ENCODE data around the gene PSAP.
"Not testable (repeated sequence)": the region's sequence is repeated elsewhere in the genome, so short reads cannot be mapped to it uniquely, and the experiment has no call there.

The PSAP gene

DNA sequence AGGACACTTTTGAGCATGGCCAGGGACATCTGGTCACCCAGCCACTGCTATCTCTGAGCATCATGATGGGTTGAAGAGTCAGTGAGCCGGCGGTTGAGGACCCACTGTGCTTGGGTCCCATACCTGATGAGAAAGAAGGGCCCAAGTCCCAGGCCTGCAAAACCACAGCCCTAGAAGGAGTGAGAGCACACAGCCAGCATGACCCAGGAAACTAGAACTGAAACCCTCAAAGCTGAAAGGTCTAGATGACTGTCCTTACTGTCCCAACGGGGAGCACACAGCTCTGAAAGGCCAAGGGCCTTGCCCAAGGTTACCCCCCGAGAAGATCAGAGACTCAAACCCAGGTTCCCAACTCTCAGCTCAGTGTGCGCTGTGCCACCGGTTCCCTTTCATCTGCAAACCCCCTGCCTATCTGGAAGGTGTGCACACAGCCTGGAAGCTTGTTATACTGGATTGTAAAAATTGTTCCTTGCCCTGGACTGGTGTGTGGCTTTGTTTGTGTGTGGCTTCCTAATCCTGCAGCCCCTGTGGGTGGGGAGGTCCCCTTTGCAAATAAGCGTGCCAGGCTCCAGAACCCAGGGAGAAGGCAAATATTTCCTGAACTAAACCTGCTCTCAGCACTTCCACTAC lies 22.6 kb upstream of the PSAP start:
- DNase-seq: no peak

GRCh38 chr10:71869601-71870000 lies 18.6 kb upstream of the PSAP start:
- not testable (repeated sequence) for DNase-seq

DNA sequence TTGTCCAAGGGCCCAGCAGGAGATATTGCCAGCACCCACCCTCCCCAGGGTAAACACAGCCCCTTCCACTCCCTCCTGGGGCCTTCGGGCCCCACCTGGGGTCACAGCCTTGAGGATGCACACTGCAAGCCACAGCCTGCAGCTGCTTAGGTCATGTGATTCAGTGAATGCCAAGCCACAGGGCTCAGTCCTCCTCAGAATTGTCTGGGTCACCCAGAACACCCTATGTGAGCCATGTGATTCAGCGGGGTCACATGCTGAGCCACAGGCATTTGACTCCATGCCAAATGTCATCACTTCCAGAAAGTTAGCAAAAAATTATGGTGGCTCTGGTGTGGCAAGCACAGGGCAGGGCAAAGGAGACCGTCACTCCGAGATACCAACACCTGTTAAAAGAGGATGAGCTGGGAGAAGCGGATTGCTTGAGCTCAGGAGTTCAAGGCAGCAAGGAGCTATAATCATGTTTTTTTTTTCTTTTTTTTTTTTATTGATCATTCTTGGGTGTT lies 17.2 kb upstream of the PSAP start:
- DNase-seq: no peak

DNA sequence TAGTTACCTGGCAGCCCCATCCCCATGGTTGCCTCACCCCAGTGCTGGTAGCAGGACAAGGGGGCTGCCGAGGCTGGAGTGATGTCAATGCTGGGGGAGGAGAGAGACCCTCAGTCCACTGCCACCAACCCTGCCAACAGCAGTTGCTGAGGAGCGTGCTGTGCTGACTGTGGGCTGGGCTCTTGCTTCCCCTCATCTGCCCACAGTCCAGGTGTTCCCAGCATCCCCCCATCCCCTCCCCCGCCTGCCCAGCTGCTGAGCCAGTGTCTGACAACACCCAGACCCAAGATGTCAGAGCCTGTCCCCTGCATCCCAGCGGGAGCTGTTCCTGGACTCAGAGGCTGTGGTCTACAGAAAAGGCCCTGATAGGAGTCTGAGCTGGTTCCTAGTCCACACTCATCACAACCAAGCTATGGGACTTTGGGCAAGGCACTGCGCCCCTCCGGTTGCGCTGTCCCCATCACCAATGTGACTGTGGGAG lies 14.6 kb upstream of the PSAP start:
- no peak for DNase-seq

DNA sequence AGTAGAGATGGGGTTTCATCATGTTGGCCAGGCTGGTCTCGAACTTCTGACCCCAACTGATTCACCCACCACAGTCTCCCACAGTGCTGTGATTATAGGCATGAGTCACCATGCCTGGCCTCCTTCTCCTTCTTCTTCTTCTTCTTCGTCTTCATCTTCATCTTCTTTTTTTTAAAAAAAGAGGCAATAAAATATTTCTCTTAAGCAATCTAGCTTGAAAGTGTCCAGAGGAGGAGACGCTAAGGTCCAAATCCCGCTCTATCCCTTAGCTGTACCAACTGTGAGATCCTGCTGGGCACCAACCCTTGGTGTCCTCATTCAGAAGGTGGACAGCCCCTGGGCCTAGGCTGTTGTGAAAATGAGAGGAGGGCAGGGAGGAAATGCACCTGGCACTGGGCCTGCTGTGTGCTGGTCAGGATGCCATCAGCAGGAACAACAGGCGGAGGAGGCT lies 13.9 kb upstream of the PSAP start:
- DNase-seq: no peak

DNA sequence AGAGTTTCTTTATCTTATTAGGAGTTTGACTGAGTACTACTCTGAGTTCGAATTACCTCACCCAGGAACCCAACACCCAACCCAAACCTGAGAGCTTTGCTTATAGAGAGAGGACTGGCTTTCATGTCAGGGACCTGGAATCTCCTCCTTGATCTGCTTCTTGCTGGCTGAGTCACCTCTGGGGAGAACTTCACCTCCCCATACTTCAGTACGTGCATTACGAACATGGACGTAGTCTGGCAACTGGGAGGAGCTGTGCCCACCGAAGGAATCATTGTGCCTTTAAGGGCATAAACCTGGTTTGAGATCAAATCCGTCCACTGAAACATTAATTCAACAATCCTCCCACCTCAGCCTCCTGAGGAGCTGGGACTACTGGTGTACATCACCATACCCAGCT lies 12.2 kb upstream of the PSAP start:
- no peak for DNase-seq

GRCh38 chr10:71860243-71861029 lies 9.4 kb upstream of the PSAP start:
- DNase-seq: no peak

GRCh38 chr10:71857934-71858890 lies 7.2 kb upstream of the PSAP start:
- DNase-seq: no peak

DNA sequence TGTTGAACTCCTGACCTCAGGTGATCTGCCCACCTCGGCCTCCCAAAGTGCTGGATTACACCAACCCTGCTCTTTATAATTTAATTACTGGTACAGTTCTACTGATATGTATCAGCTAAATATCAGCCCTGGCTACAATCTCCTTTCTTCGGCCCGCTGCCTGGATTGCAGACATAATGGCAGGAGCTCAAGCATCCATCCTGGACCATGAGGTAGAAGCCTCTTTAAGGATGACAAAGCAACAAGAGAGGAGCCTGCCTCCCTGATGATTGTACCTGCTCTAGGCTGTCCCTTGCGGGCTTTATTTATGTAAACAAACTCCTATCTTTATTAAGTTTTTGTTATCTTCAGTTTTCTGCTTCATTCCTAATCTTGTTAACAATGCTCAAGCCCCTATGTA lies 5.6 kb upstream of the PSAP start:
- DNase-seq: no peak

GRCh38 chr10:71854031-71854430 lies 3.0 kb upstream of the PSAP start:
- DNase-seq: no peak

DNA sequence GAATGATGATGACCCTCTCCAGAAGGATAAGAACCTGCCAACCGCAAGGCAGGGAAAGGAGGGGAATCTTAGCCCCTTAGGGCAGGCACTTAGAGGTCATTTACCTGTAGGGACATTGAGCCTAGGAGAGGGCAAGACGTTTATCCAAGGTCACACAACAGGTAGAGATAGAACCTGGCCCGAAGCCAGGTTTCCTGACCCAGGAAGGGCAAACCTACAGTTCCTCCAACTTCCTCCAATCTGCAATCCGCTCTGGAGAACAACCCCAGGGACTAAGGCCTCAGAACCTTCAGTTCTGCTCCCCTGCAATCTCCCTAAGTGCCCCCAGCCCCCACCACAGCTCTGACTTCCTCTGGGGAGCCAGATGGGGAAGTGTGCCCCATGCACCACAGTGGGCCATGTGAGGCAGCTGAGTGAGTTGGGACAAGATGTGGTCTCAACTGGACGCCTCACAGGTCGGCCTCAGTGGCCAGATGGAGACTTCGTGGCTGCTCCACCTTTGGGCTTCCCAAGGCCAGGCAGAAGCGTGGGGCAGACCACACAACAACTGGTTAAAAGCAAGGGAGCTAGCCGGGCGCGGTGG lies 1.4 kb upstream of the PSAP start:
- no peak for DNase-seq

DNA sequence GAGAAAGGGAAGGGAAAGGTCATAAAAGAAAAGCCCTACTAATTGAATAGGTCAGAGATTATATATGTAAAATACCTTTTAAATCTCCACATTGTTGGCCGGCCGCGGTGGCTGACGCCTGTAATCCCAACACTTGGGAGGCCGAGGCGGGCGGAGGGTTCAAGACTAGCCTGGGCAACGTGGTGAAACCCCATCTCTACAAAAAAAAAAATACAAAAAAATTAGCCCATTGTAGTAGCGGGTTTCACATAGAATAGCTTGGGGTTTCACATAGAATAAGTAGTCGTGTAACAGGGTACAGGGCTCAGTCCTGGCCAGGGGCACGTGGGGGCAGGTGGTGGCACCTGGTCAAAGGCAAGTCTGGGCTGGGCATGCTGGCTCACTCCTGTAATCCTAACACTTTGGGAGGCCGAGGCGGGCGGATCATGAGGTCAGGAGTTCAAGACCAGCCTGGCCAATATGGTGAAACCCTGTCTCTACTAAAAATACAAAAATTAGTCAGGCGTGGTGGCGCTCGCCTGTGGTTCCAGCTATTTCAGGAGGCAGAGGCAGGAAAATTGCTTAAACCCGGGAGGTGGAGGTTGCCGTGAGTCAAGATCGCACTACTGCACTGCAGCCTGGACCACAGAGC lies 529 bp upstream of the PSAP start:
- DNase-seq: not testable (repeated sequence)

DNA sequence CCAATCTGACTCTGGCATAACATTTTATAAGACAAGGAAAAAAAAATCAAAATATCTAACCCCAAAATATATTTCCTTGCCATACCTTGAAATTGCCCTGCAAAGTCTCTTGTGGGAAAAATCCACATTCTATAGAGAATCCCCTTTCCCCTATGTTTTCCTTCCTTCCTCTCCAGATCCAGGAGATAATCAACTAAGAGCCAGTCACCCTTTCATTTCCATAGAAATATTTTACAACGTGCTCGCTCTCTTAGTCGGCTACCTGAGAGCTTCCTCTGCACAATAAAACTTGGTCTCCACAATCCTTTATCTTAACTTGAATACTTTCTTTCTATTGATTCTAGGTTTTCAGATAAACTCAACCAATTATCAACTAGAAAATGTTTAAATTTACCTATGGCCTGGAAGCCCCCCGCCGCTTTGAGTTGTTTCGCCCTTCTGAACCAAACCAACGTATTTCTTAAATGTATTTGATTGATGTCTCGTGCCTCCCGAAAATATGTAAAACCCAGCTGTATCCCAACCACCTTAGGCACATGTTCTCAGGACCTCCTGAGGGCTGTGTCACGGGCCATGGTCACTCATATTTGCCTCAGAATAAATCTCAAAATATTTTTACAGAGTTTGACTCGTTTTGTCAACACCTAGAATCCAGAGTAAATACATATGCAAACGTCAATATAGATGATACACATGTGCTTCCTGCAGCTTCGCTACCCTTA lies 869 bp downstream of the PSAP start:
- DNase-seq: no peak

GRCh38 chr10:71849461-71849908 lies 1.6 kb downstream of the PSAP start:
- DNase-seq: no peak

GRCh38 chr10:71848325-71849275 lies 2.5 kb downstream of the PSAP start:
- no peak for DNase-seq

DNA sequence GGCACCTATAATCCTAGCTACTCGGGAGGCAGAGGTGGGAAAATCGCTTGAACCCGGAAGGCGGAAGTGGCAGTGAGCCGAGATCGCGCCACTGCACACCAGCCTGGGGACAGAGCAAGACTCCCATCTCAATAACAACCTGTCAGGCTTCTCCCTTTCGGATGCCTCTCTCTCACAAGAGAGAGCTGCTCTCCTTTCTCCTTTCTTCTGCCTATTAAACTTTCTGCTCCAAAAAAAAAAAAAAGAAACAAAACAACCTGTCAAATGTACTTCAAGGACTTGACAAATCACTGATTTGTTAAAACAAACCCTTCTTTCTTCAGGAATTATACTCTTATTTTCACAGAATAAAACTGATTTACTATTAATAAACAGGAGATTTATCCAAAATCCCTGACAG lies 3.6 kb downstream of the PSAP start:
- no peak for DNase-seq

DNA sequence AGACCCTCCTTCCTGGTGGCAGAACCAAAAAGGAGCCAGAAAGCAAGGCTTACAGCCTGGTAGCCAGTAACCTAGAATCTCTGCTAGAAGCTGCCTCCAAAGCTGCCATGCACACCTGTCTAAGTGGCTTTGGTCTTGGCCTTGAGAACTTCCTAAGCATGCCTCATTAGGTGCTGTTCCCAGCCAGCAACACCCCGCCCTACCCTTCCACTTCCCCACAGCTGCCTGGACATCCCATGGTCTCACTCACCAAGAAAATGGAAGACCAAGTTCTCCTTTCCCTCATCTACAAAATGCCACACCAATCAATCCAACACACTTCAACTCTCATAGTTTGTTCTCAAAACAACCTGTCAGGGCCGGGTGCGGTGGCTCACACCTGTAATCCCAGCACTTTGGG lies 4.2 kb downstream of the PSAP start:
- DNase-seq: no peak

DNA sequence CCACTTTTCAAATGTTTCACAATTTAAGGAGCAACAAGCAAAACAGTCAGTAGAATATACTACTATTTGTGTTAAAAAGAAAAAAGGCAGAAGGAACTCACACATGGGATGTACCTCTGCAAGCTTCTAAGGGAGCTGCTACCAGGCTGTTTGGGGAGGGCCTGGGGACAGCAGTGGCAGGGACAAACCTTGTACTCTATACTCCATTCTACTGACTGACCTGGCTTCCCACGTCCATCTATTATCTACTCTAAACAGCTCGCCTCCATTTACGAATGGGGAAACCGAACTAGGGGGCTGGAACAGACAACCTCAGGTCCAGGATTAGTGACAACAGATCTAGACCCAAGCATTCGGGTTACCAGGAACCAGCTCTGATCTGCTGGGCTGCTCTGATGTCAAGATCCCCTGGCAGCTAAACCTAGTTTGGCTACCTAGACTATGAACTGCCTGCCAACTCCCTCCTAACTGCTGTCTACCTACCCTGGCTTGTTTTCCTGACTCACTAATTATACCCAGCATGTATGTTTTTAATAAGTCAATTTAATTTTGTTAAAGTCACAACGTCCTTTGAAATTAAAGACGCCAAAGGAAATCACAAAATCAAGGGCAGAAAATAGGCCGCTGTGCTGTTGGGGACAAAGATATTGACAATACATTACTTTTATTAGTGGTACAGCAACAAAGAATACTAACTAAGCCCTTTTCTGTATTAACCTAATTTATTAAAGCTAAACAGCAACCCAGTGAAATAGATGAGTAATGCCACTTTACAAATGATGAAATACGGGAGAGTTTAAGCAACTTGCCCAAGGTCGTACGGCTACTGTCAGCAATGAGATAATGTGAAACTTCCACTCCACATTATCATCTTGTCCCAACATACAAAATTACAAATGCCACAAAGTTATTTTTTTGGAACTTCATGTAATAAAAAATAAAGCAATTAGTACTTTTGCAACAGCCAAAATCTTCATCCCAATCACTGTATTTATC lies 5.3 kb downstream of the PSAP start:
- DNase-seq: no peak

GRCh38 chr10:71844695-71845094 lies 6.4 kb downstream of the PSAP start:
- DNase-seq: no peak
